ENCODE data around the gene SMAD4.

The SMAD4 gene

GRCh38 chr18:51048190-51048589, 18.2 kb downstream of the SMAD4 start:
- Histone ChIP-seq H3K27me3 (ENCODE audit: insufficient read depth, low read length, poor library complexity, severe bottlenecking) (no peaks in the 10 kb centered on the region), H3K9me3 (ENCODE audit: insufficient read depth, low read depth, low read length) (no peaks in the 10 kb centered on the region), H3K79me2 (ENCODE audit: insufficient read depth, low read length) (peaks cover 58% of the 10 kb centered on the region), H3F3A (ENCODE audit: low read depth) (no peaks in the 10 kb centered on the region), H3K9me2 (replicated peaks; ENCODE audit: low read depth, low read length) (no peaks in the 10 kb centered on the region), H3K36me3 (ENCODE audit: insufficient read depth, low read length) (peaks cover 47% of the 10 kb centered on the region), H2AFZ (ENCODE audit: low read length) (no peak overlapping the region), H3K4me2 (ENCODE audit: low read depth, low read length, poor library complexity, severe bottlenecking) (no peak overlapping the region), H3K9ac (ENCODE audit: low read depth, low read length, poor library complexity, severe bottlenecking) (no peak overlapping the region), H4K20me1 (ENCODE audit: insufficient read depth, low read length, poor library complexity, severe bottlenecking) (peaks cover 47% of the 10 kb centered on the region), H3K4me3 (ENCODE audit: low read length, poor library complexity, severe bottlenecking) (no peak overlapping the region), H3K4me1 (ENCODE audit: insufficient read depth, low read length, poor library complexity, severe bottlenecking) (peaks cover 9% of the 10 kb centered on the region)
- TF ChIP-seq EZH2phosphoT487 (IDR thresholded peaks at IDR 0.05; ENCODE audit: borderline replicate concordance): no peak
- TF ChIP-seq CTCF (conservative IDR thresholded peaks at IDR 0.05; ENCODE audit: low read length): no peak

DNA sequence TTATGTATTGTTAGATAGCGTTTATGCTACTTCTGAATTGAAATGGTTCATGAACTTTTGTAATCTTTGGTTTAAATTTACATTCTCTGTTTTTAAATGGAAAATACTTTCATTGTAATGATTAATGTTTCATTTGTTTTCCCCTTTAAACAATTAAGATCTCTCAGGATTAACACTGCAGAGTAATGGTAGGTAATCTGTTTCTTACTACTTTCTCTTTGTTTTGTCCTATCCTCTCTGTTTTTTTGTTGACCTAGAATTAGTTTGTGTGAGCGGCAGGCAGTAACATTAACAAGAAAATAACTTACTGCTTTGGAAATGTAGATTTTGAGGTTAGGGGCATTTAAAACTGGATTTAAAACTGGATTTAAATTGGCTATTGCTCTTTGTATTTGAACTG, 19.1 kb downstream of the SMAD4 start:
- Histone ChIP-seq H3F3A (ENCODE audit: low read depth) (no peaks in the 10 kb centered on the region), H3K36me3 (ENCODE audit: insufficient read depth, low read length) (peaks cover 48% of the 10 kb centered on the region), H3K4me2 (ENCODE audit: low read depth, low read length, poor library complexity, severe bottlenecking) (no peak overlapping the region), H3K9ac (ENCODE audit: low read depth, low read length, poor library complexity, severe bottlenecking) (no peak overlapping the region), H2AFZ (ENCODE audit: low read length) (no peak overlapping the region), H3K79me2 (ENCODE audit: insufficient read depth, low read length) (peaks cover 54% of the 10 kb centered on the region), H3K27me3 (ENCODE audit: insufficient read depth, low read length, poor library complexity, severe bottlenecking) (no peaks in the 10 kb centered on the region), H4K20me1 (ENCODE audit: insufficient read depth, low read length, poor library complexity, severe bottlenecking) (peaks cover 43% of the 10 kb centered on the region), H3K9me2 (replicated peaks; ENCODE audit: low read depth, low read length) (no peaks in the 10 kb centered on the region), H3K4me1 (ENCODE audit: insufficient read depth, low read length, poor library complexity, severe bottlenecking) (peaks cover 13% of the 10 kb centered on the region), H3K9me3 (ENCODE audit: insufficient read depth, low read depth, low read length) (no peaks in the 10 kb centered on the region), H3K4me3 (ENCODE audit: low read length, poor library complexity, severe bottlenecking) (no peak overlapping the region)
- TF ChIP-seq EZH2phosphoT487 (IDR thresholded peaks at IDR 0.05; ENCODE audit: borderline replicate concordance): no peak
- TF ChIP-seq CTCF (conservative IDR thresholded peaks at IDR 0.05; ENCODE audit: low read length): no peak

DNA sequence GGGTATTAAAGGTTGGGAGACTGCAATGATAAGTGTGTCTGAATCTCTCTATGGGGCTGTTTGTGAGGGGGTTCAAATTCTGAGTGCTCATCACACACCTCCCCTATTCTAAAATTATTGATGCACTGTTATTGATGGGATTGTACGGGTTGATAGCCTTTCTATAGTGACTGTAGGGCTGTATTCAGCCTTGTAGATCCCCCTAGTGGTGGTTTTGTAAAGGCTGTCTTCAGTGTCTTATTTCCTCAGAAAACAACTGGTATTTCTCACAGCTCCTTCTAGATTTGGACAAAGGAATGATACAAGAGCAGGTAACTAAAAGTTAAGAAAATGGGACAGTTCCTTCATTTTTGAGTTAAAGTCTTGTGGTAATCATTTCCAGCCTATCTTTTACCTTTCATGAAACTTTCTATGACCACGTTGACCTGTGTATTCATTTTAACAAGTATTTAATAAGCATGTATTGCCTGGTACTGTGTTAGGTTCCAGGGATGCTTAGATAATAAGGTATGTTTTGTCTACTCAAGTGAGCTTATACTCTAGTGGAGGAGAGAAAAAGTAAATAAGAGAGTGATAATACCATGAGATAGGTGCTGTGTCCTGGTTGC, 21.2 kb downstream of the SMAD4 start:
- H3K36me3 ChIP-seq (ENCODE audit: insufficient read depth, low read length): peaks cover 69% of the 10 kb centered on the region
- H4K20me1 ChIP-seq (ENCODE audit: insufficient read depth, low read length, poor library complexity, severe bottlenecking): peaks cover 33% of the 10 kb centered on the region
- no peaks in the 10 kb centered on the region for H3K9me2 ChIP-seq (replicated peaks; ENCODE audit: low read depth, low read length)
- H3F3A ChIP-seq (ENCODE audit: low read depth): no peaks in the 10 kb centered on the region
- no peak overlapping the region for H3K4me3 ChIP-seq (ENCODE audit: low read length, poor library complexity, severe bottlenecking)
- peaks cover 43% of the 10 kb centered on the region for H3K79me2 ChIP-seq (ENCODE audit: insufficient read depth, low read length)
- no peaks in the 10 kb centered on the region for H3K9me3 ChIP-seq (ENCODE audit: insufficient read depth, low read depth, low read length)
- no peak overlapping the region for H3K9ac ChIP-seq (ENCODE audit: low read depth, low read length, poor library complexity, severe bottlenecking)
- H3K4me2 ChIP-seq (ENCODE audit: low read depth, low read length, poor library complexity, severe bottlenecking): no peak overlapping the region
- no peaks in the 10 kb centered on the region for H3K27me3 ChIP-seq (ENCODE audit: insufficient read depth, low read length, poor library complexity, severe bottlenecking)
- H3K4me1 ChIP-seq (ENCODE audit: insufficient read depth, low read length, poor library complexity, severe bottlenecking): peaks cover 5% of the 10 kb centered on the region
- peak; percentile 91 for TF ChIP-seq CTCF (conservative IDR thresholded peaks at IDR 0.05; ENCODE audit: low read length)
- no peak for TF ChIP-seq EZH2phosphoT487 (IDR thresholded peaks at IDR 0.05; ENCODE audit: borderline replicate concordance)
- H2AFZ ChIP-seq (ENCODE audit: low read length): no peak overlapping the region
